Activated T-cell treated with anti-CD3 and anti-CD28 coated beads, Interleukin-2, amount 50 U/mL, for 1 hour (primary cell): ENCODE data around the gene JSRP1.

Experiments
- DNase-seq: peaks from one replicate; pipeline ENCODE4 v3.0.0-alpha.2; 2020

Gene JSRP1

GRCh38 chr19:2212861-2213711 lies 43.1 kb downstream of the JSRP1 start:
- no peak for DNase-seq

- no peak for DNase-seq
Observed at GRCh38 chr19:2210987-2211740, 45.1 kb downstream of the JSRP1 start.

GRCh38 chr19:2210206-2210605 lies 46.0 kb downstream of the JSRP1 start:
- DNase-seq = no peak

GRCh38 chr19:2209408-2209807 lies 46.8 kb downstream of the JSRP1 start:
- no peak for DNase-seq

- no peak for DNase-seq
Observed at GRCh38 chr19:2208975-2209374, 47.2 kb downstream of the JSRP1 start.

GRCh38 chr19:2207991-2208860 lies 48.0 kb downstream of the JSRP1 start:
- no peak for DNase-seq

GRCh38 chr19:2207008-2207407 lies 49.2 kb downstream of the JSRP1 start:
- DNase-seq = no peak

- no peak for DNase-seq
Observed at GRCh38 chr19:2202366-2202765, 53.9 kb downstream of the JSRP1 start.
